SW 1271 (cell line): ENCODE data around the gene SH3YL1.

Experiments used
- DNase-seq, 2 experiments: peaks; one replicate each; lab custom pipeline; 2025; lab: John Stamatoyannopoulos, UW

Gene SH3YL1

GRCh38 chr2:213932-214693, 49.7 kb downstream of the SH3YL1 start:
- DNase-seq, result no peak

GRCh38 chr2:211486-212184, 52.2 kb downstream of the SH3YL1 start:
- DNase-seq, result no peak

- DNase-seq, result no peak
Measured at GRCh38 chr2:210660-211059, 53.2 kb downstream of the SH3YL1 start.

GRCh38 chr2:209470-209869, 54.4 kb downstream of the SH3YL1 start:
- DNase-seq, result no peak

GRCh38 chr2:208335-208734, 55.5 kb downstream of the SH3YL1 start:
- no peak for DNase-seq

GRCh38 chr2:203984-204383, 59.8 kb downstream of the SH3YL1 start:
- no peak for DNase-seq

- DNase-seq, result no peak
Measured at GRCh38 chr2:203401-203800, 60.4 kb downstream of the SH3YL1 start.

- DNase-seq, result no peak
Measured at GRCh38 chr2:202945-203344, 60.9 kb downstream of the SH3YL1 start.

GRCh38 chr2:201648-202433, 62.0 kb downstream of the SH3YL1 start:
- no peak for DNase-seq

- no peak for DNase-seq
Measured at GRCh38 chr2:199041-199966, 64.5 kb downstream of the SH3YL1 start.

- DNase-seq, result no peak
Measured at GRCh38 chr2:196406-196805, 67.4 kb downstream of the SH3YL1 start.

GRCh38 chr2:195932-196331, 67.9 kb downstream of the SH3YL1 start:
- DNase-seq, result no peak

GRCh38 chr2:193141-193671, 70.6 kb downstream of the SH3YL1 start:
- no peak for DNase-seq

GRCh38 chr2:191311-192190, 72.3 kb downstream of the SH3YL1 start:
- DNase-seq, result no peak

GRCh38 chr2:187825-188224, 76.0 kb downstream of the SH3YL1 start:
- DNase-seq, result no peak

- DNase-seq, result no peak
Measured at GRCh38 chr2:185221-185620, 78.6 kb downstream of the SH3YL1 start.

- no peak for DNase-seq
Measured at GRCh38 chr2:184695-185094, 79.1 kb downstream of the SH3YL1 start.

GRCh38 chr2:182509-183122, 81.2 kb downstream of the SH3YL1 start:
- DNase-seq, result no peak

GRCh38 chr2:180311-180710, 83.5 kb downstream of the SH3YL1 start:
- no peak for DNase-seq

- no peak for DNase-seq
Measured at GRCh38 chr2:179886-180285, 83.9 kb downstream of the SH3YL1 start.
